ENCODE measurements around the gene SLC25A1.

Gene SLC25A1

GRCh38 chr22:19138217-19139000 lies 40.1 kb downstream of the SLC25A1 start:
- DNase-seq (ENCODE audit: low read depth, low spot score) = no peak

GRCh38 chr22:19137384-19138216 lies 40.9 kb downstream of the SLC25A1 start:
- DNase-seq (ENCODE audit: low read depth, low spot score) = no peak

- DNase-seq (ENCODE audit: low read depth, low spot score) = no peak
These were observed 41.6 kb downstream of the SLC25A1 start for GRCh38 chr22:19136915-19137314.

- DNase-seq (ENCODE audit: low read depth, low spot score) = no peak
These were observed 43.7 kb downstream of the SLC25A1 start for GRCh38 chr22:19134874-19135273.

GRCh38 chr22:19134176-19134831 lies 44.2 kb downstream of the SLC25A1 start:
- no peak for DNase-seq (ENCODE audit: low read depth, low spot score)

- DNase-seq (ENCODE audit: low read depth, low spot score) = no peak
These were observed 45.0 kb downstream of the SLC25A1 start for GRCh38 chr22:19133561-19133960.

- no peak for DNase-seq (ENCODE audit: low read depth, low spot score)
These were observed 45.7 kb downstream of the SLC25A1 start for GRCh38 chr22:19132693-19133400.

- no peak for DNase-seq (ENCODE audit: low read depth, low spot score)
These were observed 46.4 kb downstream of the SLC25A1 start for GRCh38 chr22:19132153-19132552.

- DNase-seq (ENCODE audit: low read depth, low spot score) = no peak
These were observed 46.9 kb downstream of the SLC25A1 start for GRCh38 chr22:19131685-19132015.

GRCh38 chr22:19130959-19131684 lies 47.4 kb downstream of the SLC25A1 start, which contains the start of gene TSSK2:
TSSK2 (plus strand) TSS chr22:19131308; CDS start chr22:19131400, 92 bp downstream.
- no peak for DNase-seq (ENCODE audit: low read depth, low spot score)

GRCh38 chr22:19129871-19130270 lies 48.7 kb downstream of the SLC25A1 start:
- no peak for DNase-seq (ENCODE audit: low read depth, low spot score)

GRCh38 chr22:19128946-19129727 lies 49.4 kb downstream of the SLC25A1 start:
- no peak for DNase-seq (ENCODE audit: low read depth, low spot score)

GRCh38 chr22:19128009-19128401 lies 50.5 kb downstream of the SLC25A1 start:
- DNase-seq (ENCODE audit: low read depth, low spot score) = no peak

GRCh38 chr22:19127329-19128008 lies 51.1 kb downstream of the SLC25A1 start:
- no peak for DNase-seq (ENCODE audit: low read depth, low spot score)

- no peak for DNase-seq (ENCODE audit: low read depth, low spot score)
These were observed 51.9 kb downstream of the SLC25A1 start for GRCh38 chr22:19126309-19127273.
